ENCODE results near the gene BBS1. TPM values are rescaled to one million over a fixed set of nuclear protein-coding genes. Genes with fewer than 3 reads are reported as not detected.

Gene BBS1
- total RNA-seq, 1 experiment from 2014 or later = 56.1 TPM

- TF ChIP-seq CTCF (conservative IDR thresholded peaks at IDR 0.05) (no peak), EZH2 (IDR thresholded peaks at IDR 0.05; ENCODE audit: low read depth) (no peak)
- H3K9me3 ChIP-seq (ENCODE audit: insufficient read depth, low read depth) = no peaks in the 10 kb centered on the region
- DNase-seq = no peak
- CTCF ChIA-PET = no interaction called here
- H3F3A ChIP-seq (ENCODE audit: insufficient read depth, low read depth) = peaks cover 14% of the 10 kb centered on the region; the same call in 1 of the 2 replicates
- no peak overlapping the region for H3K27ac ChIP-seq
- peaks cover 13% of the 10 kb centered on the region for H3K4me1 ChIP-seq (replicated peaks; ENCODE audit: insufficient read depth)
- POLR2A ChIA-PET (ENCODE audit: unreplicated experiment) = no interaction called here
- H3K36me3 ChIP-seq (ENCODE audit: low read depth) = no peaks in the 10 kb centered on the region
- no peaks in the 10 kb centered on the region for H3K79me2 ChIP-seq (ENCODE audit: low read depth)
- no TSS peak for BruUV-seq (replicated peaks)
- no peak overlapping the region for H3K4me3 ChIP-seq
- no peaks in the 10 kb centered on the region for H4K20me1 ChIP-seq (ENCODE audit: insufficient read depth)
- H3K27me3 ChIP-seq (ENCODE audit: insufficient read depth, low read depth) = peaks cover 33% of the 10 kb centered on the region
- no peak overlapping the region for H2AFZ ChIP-seq
- intact Hi-C loops (cut with micrococcal nuclease; ENCODE audit: unreplicated experiment) = loop anchor here (2.0 kb wide), 2 partner anchors 21 to 71 kb away; partner anchors contain the start of gene CTSF
- H3K4me2 ChIP-seq = no peak overlapping the region
- no peaks in the 10 kb centered on the region for H3K9me2 ChIP-seq (ENCODE audit: insufficient read depth)
These were observed 37.2 kb downstream of the BBS1 start for GRCh38 chr11:66547662-66548009.

- POLR2A ChIA-PET (ENCODE audit: unreplicated experiment) = no interaction called here
- no peaks in the 10 kb centered on the region for H3K9me3 ChIP-seq (ENCODE audit: insufficient read depth, low read depth)
- H3K27me3 ChIP-seq (ENCODE audit: insufficient read depth, low read depth) = peaks cover 33% of the 10 kb centered on the region
- no peaks in the 10 kb centered on the region for H3K36me3 ChIP-seq (ENCODE audit: low read depth)
- DNase-seq = no peak
- H2AFZ ChIP-seq = no peak overlapping the region
- H4K20me1 ChIP-seq (ENCODE audit: insufficient read depth) = no peaks in the 10 kb centered on the region
- CTCF ChIA-PET = no interaction called here
- TF ChIP-seq CTCF (conservative IDR thresholded peaks at IDR 0.05) (no peak), EZH2 (IDR thresholded peaks at IDR 0.05; ENCODE audit: low read depth) (no peak)
- no peak overlapping the region for H3K4me3 ChIP-seq
- intact Hi-C loops (cut with micrococcal nuclease; ENCODE audit: unreplicated experiment) = no loop called here
- no TSS peak for BruUV-seq (replicated peaks)
- no peak overlapping the region for H3K4me2 ChIP-seq
- H3F3A ChIP-seq (ENCODE audit: insufficient read depth, low read depth) = peaks cover 14% of the 10 kb centered on the region; the same call in 1 of the 2 replicates
- H3K79me2 ChIP-seq (ENCODE audit: low read depth) = no peaks in the 10 kb centered on the region
- no peaks in the 10 kb centered on the region for H3K9me2 ChIP-seq (ENCODE audit: insufficient read depth)
- H3K4me1 ChIP-seq (replicated peaks; ENCODE audit: insufficient read depth) = peaks cover 13% of the 10 kb centered on the region
- no peak overlapping the region for H3K27ac ChIP-seq
These were observed 37.6 kb downstream of the BBS1 start for GRCh38 chr11:66548041-66548440.

- Histone ChIP-seq H3K27me3 (ENCODE audit: insufficient read depth, low read depth) (peaks cover 33% of the 10 kb centered on the region), H3K79me2 (ENCODE audit: low read depth) (no peaks in the 10 kb centered on the region), H3F3A (ENCODE audit: insufficient read depth, low read depth) (peaks cover 14% of the 10 kb centered on the region; the same call in 1 of the 2 replicates), H4K20me1 (ENCODE audit: insufficient read depth) (no peaks in the 10 kb centered on the region), H3K4me2 (no peak overlapping the region), H3K36me3 (ENCODE audit: low read depth) (no peaks in the 10 kb centered on the region), H2AFZ (no peak overlapping the region), H3K9me2 (ENCODE audit: insufficient read depth) (no peaks in the 10 kb centered on the region), H3K9me3 (ENCODE audit: insufficient read depth, low read depth) (no peaks in the 10 kb centered on the region), H3K27ac (no peak overlapping the region), H3K4me3 (no peak overlapping the region), H3K4me1 (replicated peaks; ENCODE audit: insufficient read depth) (peaks cover 13% of the 10 kb centered on the region)
- DNase-seq = no peak
- POLR2A ChIA-PET (ENCODE audit: unreplicated experiment) = interaction anchor here (0.6 kb wide), 1 partner anchor 14 kb away, joined by 3 read pairs; no protein-coding TSS in a partner anchor
- no TSS peak for BruUV-seq (replicated peaks)
- intact Hi-C loops (cut with micrococcal nuclease; ENCODE audit: unreplicated experiment) = no loop called here
- CTCF ChIA-PET = no interaction called here
- TF ChIP-seq EZH2 (IDR thresholded peaks at IDR 0.05; ENCODE audit: low read depth) = no peak
- no peak for TF ChIP-seq CTCF (conservative IDR thresholded peaks at IDR 0.05)
These were observed 38.6 kb downstream of the BBS1 start for GRCh38 chr11:66548774-66549630.

All from PC-9 (cell line).